SK-N-SH (cell line): ENCODE measurements around the gene PXMP4. TPM values are rescaled to one million over a fixed set of nuclear protein-coding genes. Genes with fewer than 3 reads are reported as not detected.

ENCODE experiments used
- CTCF ChIA-PET: fragments of 300-600, 350-600 bp; formaldehyde crosslinking; extraction: SDS; loops from one replicate; lab custom pipeline; 2021; lab: Yijun Ruan, JAX
- POLR2A ChIA-PET: fragments of 350-600 bp; sonication (Branson Sonifier 250); formaldehyde crosslinking; extraction: SDS; loops from one replicate; lab custom pipeline; 2020; ENCODE audit warnings: antibody characterized with exemption, inconsistent platforms; lab: Yijun Ruan, JAX
- DNase-seq: peaks from one replicate; pipeline ENCODE4 v3.0.0; 2012
- H2AFZ ChIP-seq: fragments of 200-600 bp; sonication (generic); 2 replicates; pipeline ENCODE4 v1.8.1; 2016; ENCODE audit warnings: antibody characterized with exemption, mild to moderate bottlenecking, low read depth
- H3F3A ChIP-seq: fragments of 200-600 bp; sonication (generic); replicated peaks from 2 replicates; pipeline ENCODE3; 2016; ENCODE audit warnings: antibody characterized with exemption, mild to moderate bottlenecking; ENCODE audit not compliant: insufficient read depth
- H3K27ac ChIP-seq, 2 experiments: fragments of 200-500 bp in 1 of 2; fragments of 200-600 bp in 1 of 2; sonication (Bioruptor generic) in 1 of 2; sonication (generic), shearing (Covaris generic) in 1 of 2; 2 replicates each; pipeline versions ENCODE4 v1.5.1 to v1.6.1; 2014 to 2016; ENCODE audit warnings: low read depth in 2 of 2, inconsistent platforms in 1 of 2, low read length in 1 of 2, mild to moderate bottlenecking in 1 of 2, mixed read lengths in 1 of 2
- H3K27me3 ChIP-seq: fragments of 200-600 bp; sonication (generic), shearing (Covaris generic); 2 replicates; pipeline ENCODE4 v1.6.1; 2016; ENCODE audit warnings: mixed run types; ENCODE audit not compliant: insufficient read depth
- H3K36me3 ChIP-seq, 2 experiments: fragments of 200-500 bp in 1 of 2; fragments of 200-600 bp in 1 of 2; sonication (Bioruptor generic) in 1 of 2; sonication (generic) in 1 of 2; replicated peaks in 1 of 2; 2 replicates each; pipeline versions ENCODE3 to v1.5.1; 2014 to 2016; ENCODE audit warnings: low read length in 1 of 2, mild to moderate bottlenecking in 1 of 2; ENCODE audit not compliant: insufficient read depth in 2 of 2, control insufficient read depth in 1 of 2
- H3K4me1 ChIP-seq, 2 experiments: fragments of 200-500 bp in 1 of 2; fragments of 200-600 bp in 1 of 2; sonication (Bioruptor generic) in 1 of 2; sonication (generic), shearing (Covaris generic) in 1 of 2; 2 replicates each; pipeline versions ENCODE4 v1.5.1 to v1.6.1; 2014 to 2016; ENCODE audit warnings: low read depth in 1 of 2, low read length in 1 of 2, mixed run types in 1 of 2; ENCODE audit not compliant: insufficient read depth in 2 of 2, control insufficient read depth in 1 of 2
- H3K4me2 ChIP-seq: fragments of 200-600 bp; sonication (generic), shearing (Covaris generic); 2 replicates; pipeline ENCODE4 v1.6.1; 2017; ENCODE audit warnings: mixed run types
- H3K4me3 ChIP-seq, 2 experiments: fragments of 200-500 bp in 1 of 2; fragments of 200-600 bp in 1 of 2; sonication (Bioruptor generic) in 1 of 2; sonication (generic), shearing (Covaris generic) in 1 of 2; 2 replicates each; pipeline versions ENCODE4 v1.5.1 to v1.8.1; 2014 to 2016; ENCODE audit warnings: low read depth in 2 of 2, inconsistent platforms in 1 of 2, low read length in 1 of 2, mild to moderate bottlenecking in 1 of 2, mixed read lengths in 1 of 2, moderate library complexity in 1 of 2
- H3K79me2 ChIP-seq: fragments of 200-600 bp; sonication (generic); 2 replicates; pipeline ENCODE4 v1.8.1; 2017; ENCODE audit warnings: mild to moderate bottlenecking; ENCODE audit not compliant: insufficient read depth
- H3K9ac ChIP-seq: fragments of 200-600 bp; sonication (generic); 2 replicates; pipeline ENCODE4 v1.6.1; 2017; ENCODE audit warnings: mixed run types
- H3K9me2 ChIP-seq: fragments of 200-600 bp; sonication (generic); 2 replicates; pipeline ENCODE4 v1.6.1; 2017; ENCODE audit warnings: mixed run types
- H3K9me3 ChIP-seq: fragments of 200-600 bp; sonication (generic); 2 replicates; pipeline ENCODE4 v1.6.1; 2017; ENCODE audit warnings: mixed run types, mild to moderate bottlenecking, moderate library complexity
- H4K20me1 ChIP-seq: fragments of 200-600 bp; sonication (generic); 2 replicates; pipeline ENCODE4 v1.6.1; 2017; ENCODE audit warnings: mild to moderate bottlenecking, mixed run types; ENCODE audit not compliant: insufficient read depth
- ELF1 ChIP-seq: IDR thresholded peaks from 2 replicates; pipeline ENCODE4 v1.4.0; 2012
- EZH2phosphoT487 ChIP-seq: fragments of 200-600 bp; sonication (generic); IDR thresholded peaks from 2 replicates; pipeline ENCODE4 v1.6.1; 2017; ENCODE audit warnings: low read depth, mixed run types, mild to moderate bottlenecking, antibody characterized with exemption, moderate library complexity, borderline replicate concordance
- FOSL2 ChIP-seq: IDR thresholded peaks from 2 replicates; pipeline ENCODE4 v1.4.0; 2012; ENCODE audit warnings: low read depth, mild to moderate bottlenecking, moderate library complexity, borderline replicate concordance
- GATA2 ChIP-seq: sonication (generic); formaldehyde crosslinking; IDR thresholded peaks from 2 replicates; pipeline ENCODE4 v1.5.0; 2020; ENCODE audit warnings: mild to moderate bottlenecking, missing genetic modification reagents
- JUND ChIP-seq: IDR thresholded peaks from 2 replicates; pipeline ENCODE4 v1.4.0; 2012
- MXI1 ChIP-seq: IDR thresholded peaks from 2 replicates; pipeline ENCODE4 v1.6.1; 2012; ENCODE audit warnings: mild to moderate bottlenecking, low read depth, low read length, improper control_type of control experiment
- NFIC ChIP-seq: IDR thresholded peaks from 2 replicates; pipeline ENCODE4 v1.4.0; 2012; ENCODE audit warnings: borderline replicate concordance
- RCOR1 ChIP-seq: fragments of 150-350 bp; IDR thresholded peaks from 2 replicates; pipeline ENCODE4 v1.6.1; 2017; ENCODE audit warnings: antibody characterized with exemption, low read length
- RXRA ChIP-seq: IDR thresholded peaks from 2 replicates; pipeline ENCODE4 v1.4.0; 2012; ENCODE audit warnings: low read depth, mild to moderate bottlenecking, borderline replicate concordance
- SMC3 ChIP-seq: IDR thresholded peaks from 2 replicates; pipeline ENCODE4 v1.6.1; 2012; ENCODE audit warnings: low read depth, low read length, improper control_type of control experiment
- TEAD4 ChIP-seq: IDR thresholded peaks from 2 replicates; pipeline ENCODE4 v1.4.0; 2012; ENCODE audit warnings: mild to moderate bottlenecking, borderline replicate concordance; ENCODE audit not compliant: insufficient read depth
- YY1 ChIP-seq: IDR thresholded peaks from 2 replicates; pipeline ENCODE4 v1.4.0; 2012; ENCODE audit warnings: low read depth, mild to moderate bottlenecking
- WGBS: methylation state at CpG from one replicate; pipeline ENCODE4 v1.1.6; 2017; ENCODE audit warnings: low lambda C conversion rate; 5-methylcytosine and 5-hydroxymethylcytosine counted together
- polyA plus RNA-seq, 3 experiments: library from polyadenylated mRNA; depleted of rRNA; stranded (reverse); fragments of >200 nt; gene quantifications; 2 replicates each; pipeline ENCODE4 v1.2.3, GENCODE V29; 2012
- TF ChIP-seq, protein P1 (sequence below): fragments of 200-600 bp; sonication (generic); IDR thresholded peaks from 2 replicates; pipeline ENCODE4 v1.6.1; 2017; ENCODE audit warnings: antibody characterized with exemption, mild to moderate bottlenecking, moderate library complexity
- TF ChIP-seq, protein P2 (sequence below): IDR thresholded peaks from 2 replicates; pipeline ENCODE4; 2012
- TF ChIP-seq, protein P3 (sequence below): IDR thresholded peaks from 2 replicates; pipeline ENCODE4 v1.4.0; 2012; ENCODE audit warnings: low read depth, borderline replicate concordance
- TF ChIP-seq, protein P4 (sequence below): fragments of 150-350 bp; IDR thresholded peaks from 2 replicates; pipeline ENCODE4 v1.6.1; 2017; ENCODE audit warnings: antibody characterized with exemption, low read length, low read depth, borderline replicate concordance
- TF ChIP-seq, protein P5 (sequence below): IDR thresholded peaks from 2 replicates; pipeline ENCODE4 v1.4.0; 2012; ENCODE audit warnings: low read depth
- TF ChIP-seq, protein P6 (sequence below): IDR thresholded peaks from 2 replicates; pipeline ENCODE4 v1.4.0; 2012; ENCODE audit warnings: low read depth, borderline replicate concordance

Gene PXMP4
- polyA plus RNA-seq, 1 of the 3 experiments (the other 2 are of a cell fraction), result 5.6 TPM

DNA sequence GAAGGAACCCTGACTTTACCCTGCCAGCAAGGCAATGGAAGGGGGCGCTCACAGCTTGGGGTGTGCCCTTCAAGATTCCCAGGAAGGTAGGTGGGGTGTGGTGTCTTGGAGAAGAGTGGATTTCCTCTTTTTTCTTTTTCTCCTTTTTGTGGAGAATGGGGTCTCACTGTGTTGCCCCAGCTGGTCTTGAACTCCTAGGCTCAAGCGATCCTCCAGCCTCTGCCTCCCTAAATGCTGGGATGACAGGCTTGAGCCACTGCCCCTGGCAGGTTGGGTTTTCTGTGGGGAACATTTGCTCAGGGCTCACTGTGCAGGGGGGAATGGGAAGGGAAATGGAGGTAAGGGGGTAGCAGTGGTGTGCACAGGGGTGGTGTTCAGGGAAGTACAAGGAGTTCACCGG lies 7.7 kb upstream of the PXMP4 start:
- no peaks in the 10 kb centered on the region for H4K20me1 ChIP-seq
- no peak for TF ChIP-seq SMC3
- TF ChIP-seq ELF1, result no peak
- TF ChIP-seq, protein P1, sequence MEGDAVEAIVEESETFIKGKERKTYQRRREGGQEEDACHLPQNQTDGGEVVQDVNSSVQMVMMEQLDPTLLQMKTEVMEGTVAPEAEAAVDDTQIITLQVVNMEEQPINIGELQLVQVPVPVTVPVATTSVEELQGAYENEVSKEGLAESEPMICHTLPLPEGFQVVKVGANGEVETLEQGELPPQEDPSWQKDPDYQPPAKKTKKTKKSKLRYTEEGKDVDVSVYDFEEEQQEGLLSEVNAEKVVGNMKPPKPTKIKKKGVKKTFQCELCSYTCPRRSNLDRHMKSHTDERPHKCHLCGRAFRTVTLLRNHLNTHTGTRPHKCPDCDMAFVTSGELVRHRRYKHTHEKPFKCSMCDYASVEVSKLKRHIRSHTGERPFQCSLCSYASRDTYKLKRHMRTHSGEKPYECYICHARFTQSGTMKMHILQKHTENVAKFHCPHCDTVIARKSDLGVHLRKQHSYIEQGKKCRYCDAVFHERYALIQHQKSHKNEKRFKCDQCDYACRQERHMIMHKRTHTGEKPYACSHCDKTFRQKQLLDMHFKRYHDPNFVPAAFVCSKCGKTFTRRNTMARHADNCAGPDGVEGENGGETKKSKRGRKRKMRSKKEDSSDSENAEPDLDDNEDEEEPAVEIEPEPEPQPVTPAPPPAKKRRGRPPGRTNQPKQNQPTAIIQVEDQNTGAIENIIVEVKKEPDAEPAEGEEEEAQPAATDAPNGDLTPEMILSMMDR, result no peak
- TF ChIP-seq, protein P2, sequence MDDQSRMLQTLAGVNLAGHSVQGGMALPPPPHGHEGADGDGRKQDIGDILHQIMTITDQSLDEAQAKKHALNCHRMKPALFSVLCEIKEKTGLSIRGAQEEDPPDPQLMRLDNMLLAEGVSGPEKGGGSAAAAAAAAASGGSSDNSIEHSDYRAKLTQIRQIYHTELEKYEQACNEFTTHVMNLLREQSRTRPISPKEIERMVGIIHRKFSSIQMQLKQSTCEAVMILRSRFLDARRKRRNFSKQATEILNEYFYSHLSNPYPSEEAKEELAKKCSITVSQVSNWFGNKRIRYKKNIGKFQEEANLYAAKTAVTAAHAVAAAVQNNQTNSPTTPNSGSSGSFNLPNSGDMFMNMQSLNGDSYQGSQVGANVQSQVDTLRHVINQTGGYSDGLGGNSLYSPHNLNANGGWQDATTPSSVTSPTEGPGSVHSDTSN, result no peak
- TF ChIP-seq JUND, result no peak
- no peak for TF ChIP-seq YY1
- no peak for TF ChIP-seq TEAD4
- TF ChIP-seq MXI1, result no peak
- no peak for TF ChIP-seq RCOR1
- TF ChIP-seq, protein P3, sequence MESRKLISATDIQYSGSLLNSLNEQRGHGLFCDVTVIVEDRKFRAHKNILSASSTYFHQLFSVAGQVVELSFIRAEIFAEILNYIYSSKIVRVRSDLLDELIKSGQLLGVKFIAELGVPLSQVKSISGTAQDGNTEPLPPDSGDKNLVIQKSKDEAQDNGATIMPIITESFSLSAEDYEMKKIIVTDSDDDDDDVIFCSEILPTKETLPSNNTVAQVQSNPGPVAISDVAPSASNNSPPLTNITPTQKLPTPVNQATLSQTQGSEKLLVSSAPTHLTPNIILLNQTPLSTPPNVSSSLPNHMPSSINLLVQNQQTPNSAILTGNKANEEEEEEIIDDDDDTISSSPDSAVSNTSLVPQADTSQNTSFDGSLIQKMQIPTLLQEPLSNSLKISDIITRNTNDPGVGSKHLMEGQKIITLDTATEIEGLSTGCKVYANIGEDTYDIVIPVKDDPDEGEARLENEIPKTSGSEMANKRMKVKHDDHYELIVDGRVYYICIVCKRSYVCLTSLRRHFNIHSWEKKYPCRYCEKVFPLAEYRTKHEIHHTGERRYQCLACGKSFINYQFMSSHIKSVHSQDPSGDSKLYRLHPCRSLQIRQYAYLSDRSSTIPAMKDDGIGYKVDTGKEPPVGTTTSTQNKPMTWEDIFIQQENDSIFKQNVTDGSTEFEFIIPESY, result no peak
- TF ChIP-seq GATA2, result no peak
- TF ChIP-seq FOSL2, result no peak
- no peak for TF ChIP-seq NFIC
- TF ChIP-seq, protein P4, sequence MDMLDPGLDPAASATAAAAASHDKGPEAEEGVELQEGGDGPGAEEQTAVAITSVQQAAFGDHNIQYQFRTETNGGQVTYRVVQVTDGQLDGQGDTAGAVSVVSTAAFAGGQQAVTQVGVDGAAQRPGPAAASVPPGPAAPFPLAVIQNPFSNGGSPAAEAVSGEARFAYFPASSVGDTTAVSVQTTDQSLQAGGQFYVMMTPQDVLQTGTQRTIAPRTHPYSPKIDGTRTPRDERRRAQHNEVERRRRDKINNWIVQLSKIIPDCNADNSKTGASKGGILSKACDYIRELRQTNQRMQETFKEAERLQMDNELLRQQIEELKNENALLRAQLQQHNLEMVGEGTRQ, result no peak
- TF ChIP-seq EZH2phosphoT487, result no peak
- TF ChIP-seq, protein P5, sequence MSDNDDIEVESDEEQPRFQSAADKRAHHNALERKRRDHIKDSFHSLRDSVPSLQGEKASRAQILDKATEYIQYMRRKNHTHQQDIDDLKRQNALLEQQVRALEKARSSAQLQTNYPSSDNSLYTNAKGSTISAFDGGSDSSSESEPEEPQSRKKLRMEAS, result no peak
- TF ChIP-seq RXRA, result no peak
- TF ChIP-seq, protein P6, sequence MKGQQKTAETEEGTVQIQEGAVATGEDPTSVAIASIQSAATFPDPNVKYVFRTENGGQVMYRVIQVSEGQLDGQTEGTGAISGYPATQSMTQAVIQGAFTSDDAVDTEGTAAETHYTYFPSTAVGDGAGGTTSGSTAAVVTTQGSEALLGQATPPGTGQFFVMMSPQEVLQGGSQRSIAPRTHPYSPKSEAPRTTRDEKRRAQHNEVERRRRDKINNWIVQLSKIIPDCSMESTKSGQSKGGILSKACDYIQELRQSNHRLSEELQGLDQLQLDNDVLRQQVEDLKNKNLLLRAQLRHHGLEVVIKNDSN, result no peak
- no peak overlapping the region for H2AFZ ChIP-seq
- no peaks in the 10 kb centered on the region for H3K36me3 ChIP-seq
- H3K9me3 ChIP-seq, result no peaks in the 10 kb centered on the region
- H3K79me2 ChIP-seq, result no peaks in the 10 kb centered on the region
- H3K4me3 ChIP-seq, result no peak overlapping the region
- H3K4me1 ChIP-seq, result peaks cover 4 to 7% of the 10 kb centered on the region in 2 experiments; a peak in 2 of 4 replicates
- no peak overlapping the region for H3K27ac ChIP-seq
- peaks cover 3% of the 10 kb centered on the region for H3F3A ChIP-seq
- no peak overlapping the region for H3K4me2 ChIP-seq
- H3K27me3 ChIP-seq, result no peaks in the 10 kb centered on the region
- no peak for DNase-seq
- WGBS, result 85% methylated on average over 3 of the region's 3 CpGs
- no peak overlapping the region for H3K9ac ChIP-seq
- no peaks in the 10 kb centered on the region for H3K9me2 ChIP-seq
- CTCF ChIA-PET, result interaction anchor here (2.0 kb wide), 1 partner anchor 60 kb away, joined by 6 read pairs; no protein-coding TSS in a partner anchor
- POLR2A ChIA-PET, result no interaction called here
